GM18499 (cell line): Measurements from ENCODE around the gene EIF4E2.
"Not testable (repeated sequence)": the region's sequence is repeated elsewhere in the genome, so short reads cannot be mapped to it uniquely, and the experiment has no call there.

Source experiments
- ATAC-seq: cut with Tn5 transposase; IDR thresholded peaks from one replicate; pipeline ENCODE4 v1.9.1; 2021; ENCODE audit warnings: moderate number of reproducible peaks; ENCODE audit not compliant: insufficient read depth, unreplicated experiment

Gene EIF4E2

GRCh38 chr2:232521098-232521497 is 29.4 kb upstream of the EIF4E2 start:
- ATAC-seq: no peak

- no peak for ATAC-seq
These were observed 28.4 kb upstream of the EIF4E2 start for GRCh38 chr2:232521959-232522622.

- ATAC-seq: no peak
These were observed 27.7 kb upstream of the EIF4E2 start for GRCh38 chr2:232522623-232523401.

GRCh38 chr2:232523402-232523681 is 27.1 kb upstream of the EIF4E2 start:
- ATAC-seq: no peak

- ATAC-seq: no peak
These were observed 26.5 kb upstream of the EIF4E2 start for GRCh38 chr2:232523682-232524597.

- no peak for ATAC-seq
These were observed 25.7 kb upstream of the EIF4E2 start for GRCh38 chr2:232524771-232525170.

GRCh38 chr2:232525199-232525598 is 25.3 kb upstream of the EIF4E2 start:
- ATAC-seq: no peak

- ATAC-seq: no peak
These were observed 24.6 kb upstream of the EIF4E2 start, which contains the start of gene CHRND for GRCh38 chr2:232525791-232526371. Gene CHRND (plus strand): TSS chr2:232526160. CDS start chr2:232526216, 56 bp downstream.

GRCh38 chr2:232526372-232526941 is 24.0 kb upstream of the EIF4E2 start:
- ATAC-seq: no peak

GRCh38 chr2:232527905-232528470 is 22.5 kb upstream of the EIF4E2 start:
- ATAC-seq: no peak

- no peak for ATAC-seq
These were observed 21.6 kb upstream of the EIF4E2 start for GRCh38 chr2:232528746-232529460.

GRCh38 chr2:232529806-232530547 is 20.5 kb upstream of the EIF4E2 start:
- ATAC-seq: no peak

GRCh38 chr2:232530626-232531260 is 19.7 kb upstream of the EIF4E2 start:
- ATAC-seq: no peak

GRCh38 chr2:232532419-232532818 is 18.1 kb upstream of the EIF4E2 start:
- ATAC-seq: no peak

- not testable (repeated sequence) for ATAC-seq
These were observed 17.7 kb upstream of the EIF4E2 start for GRCh38 chr2:232532821-232533220.

- ATAC-seq: no peak
These were observed 16.4 kb upstream of the EIF4E2 start for GRCh38 chr2:232533944-232534710.

- no peak for ATAC-seq
These were observed 15.4 kb upstream of the EIF4E2 start for GRCh38 chr2:232534940-232535651.
